Trophoblast cell (in vitro differentiated cells and primary cell): ENCODE results near the gene TRIP10.
"Not testable (repeated sequence)": the region's sequence is repeated elsewhere in the genome, so short reads cannot be mapped to it uniquely, and the experiment has no call there.

Experiments
- DNase-seq, 2 donors: peaks; one replicate each; pipeline ENCODE4 v3.0.0-alpha.2; 2016
- H2AFZ ChIP-seq: 2 replicates; pipeline ENCODE4 v1.6.1; 2013; ENCODE audit warnings: low read length, moderate library complexity, mild to moderate bottlenecking; ENCODE audit not compliant: insufficient read depth, poor library complexity
- H2AK5ac ChIP-seq: 2 replicates; pipeline ENCODE4 v1.6.1; 2013; ENCODE audit warnings: mild to moderate bottlenecking, low read length
- H2BK120ac ChIP-seq: 2 replicates; pipeline ENCODE4 v1.6.1; 2013; ENCODE audit warnings: low read length, mild to moderate bottlenecking, moderate library complexity; ENCODE audit not compliant: insufficient read depth, poor library complexity
- H2BK12ac ChIP-seq: 2 replicates; pipeline ENCODE4 v1.6.1; 2013; ENCODE audit warnings: mild to moderate bottlenecking, low read length, moderate library complexity
- H2BK5ac ChIP-seq: 2 replicates; pipeline ENCODE4 v1.6.1; 2013; ENCODE audit warnings: low read length, low read depth, moderate library complexity, mild to moderate bottlenecking; ENCODE audit not compliant: poor library complexity
- H3K14ac ChIP-seq: 2 replicates; pipeline ENCODE4 v1.6.1; 2013; ENCODE audit warnings: mild to moderate bottlenecking, low read length
- H3K18ac ChIP-seq: 2 replicates; pipeline ENCODE4 v1.6.1; 2013; ENCODE audit warnings: mild to moderate bottlenecking, low read length
- H3K23ac ChIP-seq: 2 replicates; pipeline ENCODE4 v1.6.1; 2013; ENCODE audit warnings: low read length
- H3K27ac ChIP-seq: 2 replicates; pipeline ENCODE4 v1.5.1; 2013; ENCODE audit warnings: low read depth, mild to moderate bottlenecking, inconsistent platforms, low read length, moderate library complexity
- H3K27me3 ChIP-seq: 2 replicates; pipeline ENCODE4 v1.6.1; 2013; ENCODE audit warnings: inconsistent platforms, mild to moderate bottlenecking, low read length, moderate library complexity; ENCODE audit not compliant: insufficient read depth
- H3K36me3 ChIP-seq, 2 experiments: 1 replicate in 1 of 2; 2 replicates in 1 of 2; pipeline ENCODE4 v1.6.1; 2013; ENCODE audit warnings: low read length in 2 of 2, mild to moderate bottlenecking in 2 of 2, moderate library complexity in 1 of 2; ENCODE audit not compliant: insufficient read depth in 2 of 2, control insufficient read depth in 1 of 2
- H3K4ac ChIP-seq: 2 replicates; pipeline ENCODE4 v1.6.1; 2013; ENCODE audit warnings: low read depth, mild to moderate bottlenecking, low read length, moderate library complexity
- H3K4me1 ChIP-seq, 2 experiments: 1 replicate in 1 of 2; 2 replicates in 1 of 2; pipeline ENCODE4 v1.6.1; 2013; ENCODE audit warnings: low read length in 2 of 2, mild to moderate bottlenecking in 2 of 2, moderate library complexity in 1 of 2; ENCODE audit not compliant: insufficient read depth in 2 of 2, control insufficient read depth in 1 of 2
- H3K4me2 ChIP-seq: 2 replicates; pipeline ENCODE4 v1.6.1; 2013; ENCODE audit warnings: inconsistent platforms, mild to moderate bottlenecking, low read length, moderate library complexity
- H3K4me3 ChIP-seq: 2 replicates; pipeline ENCODE4 v1.5.1; 2013; ENCODE audit warnings: mild to moderate bottlenecking, low read depth, low read length, inconsistent platforms
- H3K79me1 ChIP-seq: one replicate; pipeline ENCODE4 v1.6.1; 2013; ENCODE audit warnings: low read length
- H3K79me2 ChIP-seq: 2 replicates; pipeline ENCODE4 v1.6.1; 2013; ENCODE audit warnings: low read length, mild to moderate bottlenecking; ENCODE audit not compliant: control insufficient read depth, insufficient read depth, poor library complexity
- H3K9ac ChIP-seq: 2 replicates; pipeline ENCODE4 v1.6.1; 2013; ENCODE audit warnings: mild to moderate bottlenecking, low read length
- H3K9me3 ChIP-seq: 2 replicates; pipeline ENCODE4 v1.6.1; 2013; ENCODE audit warnings: low read depth, mild to moderate bottlenecking, control low read depth, inconsistent platforms, low read length; ENCODE audit not compliant: insufficient read depth
- H4K12ac ChIP-seq: 2 replicates; pipeline ENCODE4 v1.6.1; 2013; ENCODE audit warnings: low read depth, mild to moderate bottlenecking, low read length, moderate library complexity
- H4K8ac ChIP-seq: 2 replicates; pipeline ENCODE4 v1.6.1; 2013; ENCODE audit warnings: low read depth, mild to moderate bottlenecking, low read length, moderate library complexity
- H4K91ac ChIP-seq: one replicate; pipeline ENCODE4 v1.6.1; 2013; ENCODE audit warnings: low read depth, mild to moderate bottlenecking, low read length, moderate library complexity
- WGBS: extraction: QIAGEN DNeasy Blood & Tissue Kit; methylation state at CpG from one replicate; pipeline ENCODE4 v1.1.7; 2013; ENCODE audit warnings: missing lambda C conversion rate; ENCODE audit not compliant: insufficient read length, insufficient coverage; ENCODE audit errors: extremely low coverage; 5-methylcytosine and 5-hydroxymethylcytosine counted together

The TRIP10 gene

GRCh38 chr19:6776045-6776444 is 36.6 kb downstream of the TRIP10 start:
- H3K14ac ChIP-seq, H3K27me3 ChIP-seq, H3K4me1 ChIP-seq, H3K36me3 ChIP-seq, H2AFZ ChIP-seq, H3K9ac ChIP-seq, H4K91ac ChIP-seq, H2BK5ac ChIP-seq, H2AK5ac ChIP-seq, H4K12ac ChIP-seq, H3K23ac ChIP-seq, H3K27ac ChIP-seq, H3K4me3 ChIP-seq, H3K4me2 ChIP-seq, H4K8ac ChIP-seq, H3K79me1 ChIP-seq, H2BK120ac ChIP-seq, H3K4ac ChIP-seq, DNase-seq, H2BK12ac ChIP-seq, H3K18ac ChIP-seq, H3K9me3 ChIP-seq, H3K79me2 ChIP-seq: not testable (repeated sequence)

GRCh38 chr19:6776999-6777398 is 37.5 kb downstream of the TRIP10 start:
- Histone ChIP-seq H2AK5ac (no peak overlapping the region), H3K79me2 (no peaks in the 10 kb centered on the region), H3K14ac (no peak overlapping the region), H3K4ac (no peak overlapping the region), H4K12ac (no peak overlapping the region), H3K9me3 (peaks cover 2% of the 10 kb centered on the region), H3K36me3 (no peaks in the 10 kb centered on the region), H2AFZ (no peak overlapping the region), H3K9ac (no peak overlapping the region), H4K91ac (no peak overlapping the region), H2BK120ac (no peak overlapping the region), H3K27me3 (no peaks in the 10 kb centered on the region), H2BK12ac (no peak overlapping the region), H3K4me1 (no peaks in the 10 kb centered on the region), H3K79me1 (no peaks in the 10 kb centered on the region), H3K4me3 (no peak overlapping the region), H2BK5ac (no peak overlapping the region), H3K23ac (no peak overlapping the region), H3K4me2 (no peak overlapping the region), H3K27ac (no peak overlapping the region), H3K18ac (no peak overlapping the region), H4K8ac (no peak overlapping the region)
- DNase-seq: no peak
- 100% methylated on average over 1 of the region's 4 CpGs for WGBS

- H3K23ac ChIP-seq: no peak overlapping the region
- no peak overlapping the region for H2BK120ac ChIP-seq
- H2BK12ac ChIP-seq: no peak overlapping the region
- H3K4me3 ChIP-seq: no peak overlapping the region
- H3K9me3 ChIP-seq: peaks cover 2% of the 10 kb centered on the region
- H2BK5ac ChIP-seq: no peak overlapping the region
- H3K9ac ChIP-seq: no peak overlapping the region
- no peak overlapping the region for H3K18ac ChIP-seq
- no peak overlapping the region for H2AK5ac ChIP-seq
- H4K12ac ChIP-seq: no peak overlapping the region
- H3K4me2 ChIP-seq: no peak overlapping the region
- no peaks in the 10 kb centered on the region for H3K79me2 ChIP-seq
- H3K79me1 ChIP-seq: no peaks in the 10 kb centered on the region
- H3K27ac ChIP-seq: no peak overlapping the region
- H3K4ac ChIP-seq: no peak overlapping the region
- no peak overlapping the region for H4K8ac ChIP-seq
- no peaks in the 10 kb centered on the region for H3K27me3 ChIP-seq
- no peak overlapping the region for H4K91ac ChIP-seq
- no CpG with 5 or more reads among the region's 2 CpGs for WGBS
- no peak overlapping the region for H2AFZ ChIP-seq
- H3K36me3 ChIP-seq: no peaks in the 10 kb centered on the region
- H3K14ac ChIP-seq: no peak overlapping the region
- no peak for DNase-seq
- H3K4me1 ChIP-seq: no peaks in the 10 kb centered on the region
These were observed 38.0 kb downstream of the TRIP10 start for GRCh38 chr19:6777434-6777833.

- no peak overlapping the region for H4K12ac ChIP-seq
- no peak overlapping the region for H3K27ac ChIP-seq
These were observed 38.9 kb downstream of the TRIP10 start for GRCh38 chr19:6778386-6778785.

More at GRCh38 chr19:6778386-6778785, 38.9 kb downstream of the TRIP10 start:
- H3K36me3 ChIP-seq: no peaks in the 10 kb centered on the region
- H2BK12ac ChIP-seq: no peak overlapping the region
- no peak overlapping the region for H3K9ac ChIP-seq
- no peaks in the 10 kb centered on the region for H3K4me1 ChIP-seq
- H3K4me3 ChIP-seq: no peak overlapping the region
- H3K4me2 ChIP-seq: no peak overlapping the region
- H3K27me3 ChIP-seq: no peaks in the 10 kb centered on the region
- H2BK5ac ChIP-seq: no peak overlapping the region
- H3K14ac ChIP-seq: no peak overlapping the region
- no CpG with 5 or more reads among the region's 4 CpGs for WGBS
- H4K8ac ChIP-seq: no peak overlapping the region
- H3K79me1 ChIP-seq: no peaks in the 10 kb centered on the region
- H3K9me3 ChIP-seq: peaks cover 2% of the 10 kb centered on the region
- no peak overlapping the region for H3K4ac ChIP-seq
- no peaks in the 10 kb centered on the region for H3K79me2 ChIP-seq
- no peak overlapping the region for H3K23ac ChIP-seq
- no peak overlapping the region for H2BK120ac ChIP-seq
- no peak overlapping the region for H4K91ac ChIP-seq
- no peak for DNase-seq
- no peak overlapping the region for H2AFZ ChIP-seq
- no peak overlapping the region for H2AK5ac ChIP-seq
- no peak overlapping the region for H3K18ac ChIP-seq
